A549 (cell line): ENCODE data around the gene INO80D.

Experiments
- BHLHE40 ChIP-seq: IDR thresholded peaks from 2 replicates; pipeline ENCODE4 v1.6.1; 2012; ENCODE audit warnings: low read depth, low read length, inconsistent platforms
- CHD4 ChIP-seq: fragments of 200-600 bp; sonication (generic); IDR thresholded peaks from 2 replicates; pipeline ENCODE4 v1.6.1; 2016; ENCODE audit warnings: antibody characterized with exemption, mild to moderate bottlenecking, borderline replicate concordance
- CTCF ChIP-seq: fragments of >200 bp; sonication (Bioruptor Twin); formaldehyde crosslinking; IDR thresholded peaks from 3 replicates; pipeline ENCODE4 v1.5.1; 2016
- EP300 ChIP-seq, 2 experiments: fragments of >200 bp; sonication (Bioruptor Twin); formaldehyde crosslinking; IDR thresholded peaks; 2 replicates in 1 of 2; 3 replicates in 1 of 2; pipeline ENCODE4 v1.6.1; 2016 to 2017
- JUN ChIP-seq, 2 experiments: fragments of >200 bp; sonication (Bioruptor Twin); formaldehyde crosslinking; IDR thresholded peaks; 2 replicates in 1 of 2; 3 replicates in 1 of 2; pipeline ENCODE4 v1.6.1; 2016 to 2017
- PBX3 ChIP-seq: IDR thresholded peaks from 2 replicates; pipeline ENCODE4 v1.6.1; 2012
- POLR2A ChIP-seq: IDR thresholded peaks from 2 replicates; pipeline ENCODE4 v1.6.1; 2012; ENCODE audit warnings: mild to moderate bottlenecking, low read length
- POLR2AphosphoS2 ChIP-seq: conservative IDR thresholded peaks from 2 replicates; pipeline ENCODE4 v1.6.1; 2012; ENCODE audit warnings: low read length, improper control_type of control experiment, inconsistent platforms
- TP53 ChIP-seq: fragments of 250-450 bp; sonication (Bioruptor Pico); IDR thresholded peaks from 2 replicates; pipeline ENCODE4 v1.5.0; 2021; ENCODE audit warnings: mild to moderate bottlenecking, moderate library complexity

- TF ChIP-seq CHD4 (no peak), CTCF (no peak), POLR2A (no peak), EP300 (IDR thresholded peaks at IDR 0.05) (no peak), PBX3 (no peak), POLR2AphosphoS2 (no peak), TP53 (CRISPR knock-in tag) (no peak), JUN (IDR thresholded peaks at IDR 0.05) (no peak), BHLHE40 (no peak)
Observed at GRCh38 chr2:205998583-205998982, 87.4 kb downstream of the INO80D start.
